Astrocyte of the spinal cord (primary cell): ENCODE data around the gene SWI5.
"Not testable (repeated sequence)": the region's sequence is repeated elsewhere in the genome, so short reads cannot be mapped to it uniquely, and the experiment has no call there.

Experiments used
- DNase-seq: peaks from one replicate; pipeline ENCODE4 v3.0.0; 2011; ENCODE audit warnings: low read depth, low spot score
- H3K4me3 ChIP-seq: 2 replicates; pipeline ENCODE4 v1.5.1; 2011; ENCODE audit warnings: low read depth, mild to moderate bottlenecking, low read length, moderate library complexity
- in situ Hi-C: cut with HindIII; loops from 2 replicates; pipeline ENCODE4 v1.10.0; 2017; ENCODE audit warnings: low sequenced_read_pairs
- TF ChIP-seq, protein P1 (sequence below): IDR thresholded peaks from 2 replicates; pipeline ENCODE4 v1.5.1; 2012; ENCODE audit warnings: low read depth, mild to moderate bottlenecking, low read length, inconsistent platforms

Gene SWI5

DNA sequence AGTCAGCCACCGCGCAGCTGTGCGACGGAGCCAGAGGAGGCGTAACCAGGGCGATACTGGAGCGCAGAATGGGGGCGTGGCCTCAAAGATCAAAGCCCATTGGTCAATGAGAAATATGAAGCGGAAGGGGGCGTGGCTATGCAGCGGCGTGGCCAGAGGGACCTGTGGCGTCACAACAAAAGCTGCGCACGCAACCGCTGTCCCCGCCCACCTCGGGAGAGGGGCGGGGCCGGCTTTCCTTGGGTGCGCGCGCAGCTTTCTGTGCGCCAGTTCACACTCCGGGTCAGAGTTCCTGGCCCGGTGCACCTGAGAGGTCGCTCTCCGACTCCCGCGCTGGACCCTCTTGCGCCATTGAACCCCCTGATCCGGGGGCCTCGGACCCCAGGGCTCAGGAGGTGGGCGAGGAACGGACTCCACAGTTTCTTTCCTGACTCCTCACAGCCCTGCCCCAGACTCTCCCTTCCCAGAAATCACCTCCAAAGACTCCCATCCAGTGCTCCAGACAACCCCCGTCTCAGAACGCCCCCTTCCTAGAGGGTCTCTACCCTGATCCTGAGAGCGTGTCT, at the start of gene SWI5:
Gene SWI5, plus strand, starts transcription at position 269 of the 566 bp plus-strand sequence.
- TF ChIP-seq, protein P1, sequence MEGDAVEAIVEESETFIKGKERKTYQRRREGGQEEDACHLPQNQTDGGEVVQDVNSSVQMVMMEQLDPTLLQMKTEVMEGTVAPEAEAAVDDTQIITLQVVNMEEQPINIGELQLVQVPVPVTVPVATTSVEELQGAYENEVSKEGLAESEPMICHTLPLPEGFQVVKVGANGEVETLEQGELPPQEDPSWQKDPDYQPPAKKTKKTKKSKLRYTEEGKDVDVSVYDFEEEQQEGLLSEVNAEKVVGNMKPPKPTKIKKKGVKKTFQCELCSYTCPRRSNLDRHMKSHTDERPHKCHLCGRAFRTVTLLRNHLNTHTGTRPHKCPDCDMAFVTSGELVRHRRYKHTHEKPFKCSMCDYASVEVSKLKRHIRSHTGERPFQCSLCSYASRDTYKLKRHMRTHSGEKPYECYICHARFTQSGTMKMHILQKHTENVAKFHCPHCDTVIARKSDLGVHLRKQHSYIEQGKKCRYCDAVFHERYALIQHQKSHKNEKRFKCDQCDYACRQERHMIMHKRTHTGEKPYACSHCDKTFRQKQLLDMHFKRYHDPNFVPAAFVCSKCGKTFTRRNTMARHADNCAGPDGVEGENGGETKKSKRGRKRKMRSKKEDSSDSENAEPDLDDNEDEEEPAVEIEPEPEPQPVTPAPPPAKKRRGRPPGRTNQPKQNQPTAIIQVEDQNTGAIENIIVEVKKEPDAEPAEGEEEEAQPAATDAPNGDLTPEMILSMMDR: no peak
- in situ Hi-C loops: no loop called here
- peak within 1 kb of the TSS; percentile 92 for H3K4me3 ChIP-seq
- DNase-seq: peak; percentile 99

DNA sequence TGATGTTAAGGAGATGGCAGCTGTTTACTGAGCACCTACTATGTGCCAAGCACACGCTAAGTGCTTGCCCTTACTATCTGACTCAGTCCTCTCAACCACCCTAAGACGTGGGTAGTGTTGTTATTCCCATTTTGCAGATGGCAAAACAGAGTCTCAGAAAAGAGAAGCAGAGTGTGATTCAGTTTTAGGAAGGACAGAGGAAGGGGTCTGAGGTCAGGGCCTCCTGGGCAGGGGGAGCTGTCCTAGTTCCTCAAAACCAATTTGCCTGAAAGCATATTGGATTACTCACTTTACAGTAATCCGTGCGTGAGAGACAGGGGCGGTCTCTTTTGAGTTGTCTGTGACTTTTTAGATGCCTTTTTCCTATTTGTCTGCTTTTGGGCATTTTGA, 49.7 kb upstream of the SWI5 start:
- TF ChIP-seq, protein P1: no peak

DNA sequence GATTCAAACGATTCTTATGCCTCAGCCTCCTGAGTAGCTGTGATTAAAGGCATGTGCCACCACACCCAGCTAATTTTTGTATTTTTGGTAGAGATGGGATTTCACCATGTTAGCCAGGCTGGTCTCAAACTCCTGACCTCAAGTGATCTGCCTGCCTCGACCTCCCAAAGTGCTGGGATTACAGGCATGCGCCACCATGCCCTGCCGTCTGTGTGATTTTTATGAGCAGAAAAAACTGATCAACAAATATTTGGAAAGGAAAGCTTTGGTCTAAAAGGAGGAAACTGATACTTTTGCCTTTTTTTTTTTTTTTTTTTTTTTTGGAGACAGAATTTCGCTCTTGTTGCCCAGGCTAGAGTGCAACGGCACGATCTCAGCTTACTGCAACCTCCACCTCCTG, 45.2 kb upstream of the SWI5 start:
- DNase-seq, H3K4me3 ChIP-seq, in situ Hi-C loops: not testable (repeated sequence)

More for the DNA sequence above, 49.7 kb upstream of the SWI5 start:
- no peak overlapping the region for H3K4me3 ChIP-seq
- in situ Hi-C loops: no loop called here
- no peak for DNase-seq

DNA sequence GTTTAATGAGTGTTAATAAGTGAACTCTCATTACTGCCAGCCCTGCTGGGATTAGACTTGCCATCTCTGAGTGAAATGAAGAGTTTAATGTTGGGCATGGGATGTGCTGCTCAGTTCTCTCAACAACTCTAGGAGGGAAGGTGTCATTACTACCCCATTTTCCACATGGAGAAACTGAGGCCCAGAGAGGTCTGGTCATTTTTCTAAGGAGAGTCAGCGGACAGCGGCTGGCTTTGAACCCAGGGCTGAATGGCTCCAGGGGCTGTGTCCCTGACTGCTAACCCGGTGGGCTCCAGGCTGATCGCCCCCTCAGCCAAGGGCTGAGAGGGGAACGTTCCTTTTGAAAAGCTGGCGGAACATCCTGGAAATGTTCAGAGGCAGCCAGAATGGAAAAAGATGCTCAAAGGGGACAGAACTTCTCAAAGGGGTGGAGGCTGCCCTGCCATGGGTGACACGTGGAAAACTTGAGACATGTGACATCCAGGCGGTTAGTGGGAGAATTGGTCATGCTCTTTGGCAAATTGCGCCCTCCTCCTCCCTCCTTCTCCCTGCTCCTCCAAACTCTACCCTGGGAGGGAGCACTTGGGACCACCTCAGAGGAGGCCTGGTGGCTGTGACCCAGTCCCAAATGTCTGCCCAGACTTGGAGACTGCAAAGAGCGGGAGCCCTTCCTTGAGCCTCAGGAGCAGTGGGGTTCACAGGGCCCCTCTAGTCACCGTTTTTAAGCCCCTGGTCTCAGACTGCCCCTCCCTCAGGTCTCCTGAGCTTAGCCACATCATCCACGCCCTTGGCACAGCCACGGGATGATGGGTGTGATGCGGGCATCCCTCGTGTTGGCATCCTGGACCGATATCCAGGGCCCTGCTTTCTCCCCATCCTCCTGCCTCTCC, 44.2 kb upstream of the SWI5 start:
- DNase-seq: no peak
- H3K4me3 ChIP-seq: no peak overlapping the region

DNA sequence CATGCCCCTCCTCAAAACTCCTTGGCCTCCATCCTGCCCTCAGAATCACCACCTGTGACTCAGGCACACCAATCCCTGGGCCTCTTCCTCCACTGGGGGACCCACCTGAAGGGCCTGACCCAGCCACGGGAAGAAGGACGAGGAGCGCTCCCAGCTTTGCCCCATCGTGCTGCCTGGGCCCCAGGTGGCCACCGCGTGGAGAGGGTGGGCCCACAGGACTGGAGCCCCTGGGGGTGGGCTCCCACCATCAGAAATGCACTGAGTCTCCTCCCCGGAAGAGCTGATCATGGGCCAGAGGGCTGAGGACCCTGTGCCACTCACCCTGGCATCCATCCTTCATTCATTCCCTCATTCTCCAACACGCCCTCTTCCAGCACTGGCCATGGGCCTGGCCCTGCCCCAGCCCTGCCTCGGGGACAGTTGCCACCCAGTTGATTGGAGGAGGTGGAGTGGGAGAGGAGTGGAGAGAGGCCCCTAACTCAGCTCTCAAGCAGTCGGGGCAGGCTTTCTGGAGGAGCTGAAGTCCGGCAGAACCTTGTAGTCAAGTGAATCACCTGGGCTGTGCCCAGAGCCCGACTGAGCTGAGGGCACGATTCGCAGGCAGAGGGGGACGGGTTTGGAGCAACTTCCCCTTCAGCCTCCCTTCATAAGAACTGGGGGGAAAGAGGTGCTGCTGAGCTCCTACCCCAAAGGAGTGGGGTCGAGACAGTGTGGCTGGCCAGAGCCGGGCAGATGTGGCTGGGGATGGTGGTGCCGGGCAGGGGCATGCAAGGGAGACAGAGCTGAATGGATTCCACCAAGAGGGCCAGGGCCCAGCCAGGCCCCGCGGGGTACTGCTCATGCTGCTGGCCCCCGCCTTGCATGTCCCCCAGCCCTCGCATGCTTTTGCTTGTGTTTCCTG, 43.3 kb upstream of the SWI5 start:
- in situ Hi-C loops: no loop called here
- TF ChIP-seq, protein P1: no peak
- no peak for DNase-seq
- H3K4me3 ChIP-seq: no peak overlapping the region

More for the DNA sequence above, 44.2 kb upstream of the SWI5 start:
- in situ Hi-C loops: no loop called here
- TF ChIP-seq, protein P1: no peak

DNA sequence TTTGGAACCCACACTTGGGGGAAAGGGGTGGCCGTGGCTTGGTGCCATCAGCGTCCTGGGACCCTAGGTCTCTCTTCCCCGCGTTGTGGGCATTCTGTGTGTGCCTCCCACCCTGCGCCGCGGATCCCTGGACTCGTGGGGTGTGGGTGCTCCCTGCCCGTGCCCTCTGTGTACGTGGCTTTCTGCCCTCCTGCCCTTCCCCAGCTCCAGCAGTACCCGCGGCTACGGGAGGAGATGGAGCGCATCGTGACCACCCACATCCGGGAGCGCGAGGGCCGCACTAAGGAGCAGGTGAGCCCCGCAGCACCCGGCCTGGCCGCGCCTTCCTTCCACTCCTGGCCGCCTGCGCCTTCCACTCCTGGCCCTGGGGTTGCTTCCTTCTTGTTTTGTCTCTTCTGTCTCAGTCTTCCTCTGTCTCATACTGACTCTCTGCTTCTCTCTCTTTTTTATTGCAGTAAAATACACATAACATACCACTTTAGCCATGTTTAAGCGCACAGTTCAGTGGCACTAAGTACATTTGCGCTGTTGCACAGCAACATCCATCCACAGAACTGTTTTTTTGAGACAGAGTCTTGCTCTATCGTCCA, 42.2 kb upstream of the SWI5 start:
- TF ChIP-seq, protein P1: no peak
- no peak overlapping the region for H3K4me3 ChIP-seq
- DNase-seq: no peak
- in situ Hi-C loops: no loop called here
